Tibial nerve (tissue), 4 donors: ENCODE data around the gene LYRM9.

Experiments
- EP300 ChIP-seq, 2 donors: sonication (generic); formaldehyde crosslinking; IDR thresholded peaks; one replicate each; pipeline ENCODE4 v1.6.1; 2017; ENCODE audit warnings: antibody characterized with exemption in 2 of 2, mild to moderate bottlenecking in 1 of 2
- POLR2A ChIP-seq, 2 donors: fragments of 450-650 bp; IDR thresholded peaks; one replicate each; pipeline ENCODE4 v1.6.1; 2017; ENCODE audit warnings: antibody characterized with exemption in 2 of 2, mild to moderate bottlenecking in 2 of 2, moderate library complexity in 2 of 2
- TF ChIP-seq, protein P1 (sequence below), 5 experiments: fragments of 200-600 bp in 3 of 5; fragments of 450-650 bp in 2 of 5; sonication (generic) in 3 of 5; IDR thresholded peaks; one replicate each; pipeline ENCODE4 v1.5.1; 2016 to 2019; ENCODE audit warnings: antibody characterized with exemption in 5 of 5, mild to moderate bottlenecking in 3 of 5, moderate library complexity in 2 of 5

DNA sequence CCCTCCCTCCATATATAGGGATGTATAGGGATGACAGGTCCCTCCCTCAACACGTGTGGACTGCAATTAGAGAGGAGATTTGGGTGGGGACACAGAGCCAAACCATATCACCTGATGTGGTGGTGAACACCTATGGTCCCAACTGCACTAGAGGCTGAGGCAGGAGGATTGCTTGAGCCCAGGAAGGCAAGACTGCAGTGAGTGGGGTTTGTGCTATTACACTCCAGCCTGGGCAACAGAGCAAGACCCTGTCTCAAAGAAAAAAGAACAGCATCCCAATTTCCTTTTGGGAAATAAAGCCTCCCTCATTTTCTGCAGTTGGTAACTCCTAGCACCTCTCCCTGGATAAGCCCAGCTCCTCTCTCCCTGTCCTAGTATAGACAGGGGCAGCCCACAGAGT lies 23.8 kb upstream of the LYRM9 start:
- TF ChIP-seq POLR2A (IDR thresholded peaks at IDR 0.05) (no peak), EP300 (IDR thresholded peaks at IDR 0.05) (no peak)
- TF ChIP-seq, protein P1, sequence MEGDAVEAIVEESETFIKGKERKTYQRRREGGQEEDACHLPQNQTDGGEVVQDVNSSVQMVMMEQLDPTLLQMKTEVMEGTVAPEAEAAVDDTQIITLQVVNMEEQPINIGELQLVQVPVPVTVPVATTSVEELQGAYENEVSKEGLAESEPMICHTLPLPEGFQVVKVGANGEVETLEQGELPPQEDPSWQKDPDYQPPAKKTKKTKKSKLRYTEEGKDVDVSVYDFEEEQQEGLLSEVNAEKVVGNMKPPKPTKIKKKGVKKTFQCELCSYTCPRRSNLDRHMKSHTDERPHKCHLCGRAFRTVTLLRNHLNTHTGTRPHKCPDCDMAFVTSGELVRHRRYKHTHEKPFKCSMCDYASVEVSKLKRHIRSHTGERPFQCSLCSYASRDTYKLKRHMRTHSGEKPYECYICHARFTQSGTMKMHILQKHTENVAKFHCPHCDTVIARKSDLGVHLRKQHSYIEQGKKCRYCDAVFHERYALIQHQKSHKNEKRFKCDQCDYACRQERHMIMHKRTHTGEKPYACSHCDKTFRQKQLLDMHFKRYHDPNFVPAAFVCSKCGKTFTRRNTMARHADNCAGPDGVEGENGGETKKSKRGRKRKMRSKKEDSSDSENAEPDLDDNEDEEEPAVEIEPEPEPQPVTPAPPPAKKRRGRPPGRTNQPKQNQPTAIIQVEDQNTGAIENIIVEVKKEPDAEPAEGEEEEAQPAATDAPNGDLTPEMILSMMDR (IDR thresholded peaks at IDR 0.05): no peak
